HFF-Myc (cell line): ENCODE measurements around the gene CLCN5.

Experiments
- DNase-seq: peaks from one replicate; pipeline ENCODE4 v3.0.0-alpha.2; 2011; ENCODE audit warnings: low read depth; ENCODE audit errors: extremely low read depth
- H3K4me3 ChIP-seq: replicated peaks from 2 replicates; pipeline ENCODE4 v1.5.1; 2011; ENCODE audit warnings: low read depth, mild to moderate bottlenecking, control low read depth, low read length
- TF ChIP-seq, protein P1 (sequence below): IDR thresholded peaks from 2 replicates; pipeline ENCODE4 v1.5.1; 2012; ENCODE audit warnings: mild to moderate bottlenecking, low read depth, low read length, control low read depth; ENCODE audit errors: missing control alignments

CLCN5 gene

DNA sequence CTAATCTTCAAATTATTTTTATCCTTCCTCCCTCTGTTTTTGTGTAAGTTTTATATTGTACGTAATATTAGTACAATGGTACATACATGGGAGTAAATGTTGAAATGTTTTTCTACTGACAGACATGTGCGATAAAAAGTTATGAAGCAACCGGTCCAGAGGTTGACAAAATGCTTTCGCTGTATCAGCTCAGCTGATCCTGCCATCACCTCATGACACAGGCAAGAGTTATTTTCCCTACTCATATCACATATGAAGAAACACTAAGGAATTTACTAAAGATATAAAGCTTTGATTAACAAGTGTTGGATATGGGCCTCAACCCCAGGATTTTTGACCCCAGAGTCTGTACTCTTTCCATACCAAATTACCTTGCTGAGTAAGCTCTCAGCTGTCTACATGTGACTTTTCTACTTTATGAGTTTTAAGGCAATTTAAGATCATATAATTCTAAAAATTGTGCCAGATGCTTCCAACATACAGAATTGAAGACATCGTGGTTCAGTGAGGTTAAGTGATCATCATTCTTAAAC lies 50.0 kb downstream of the CLCN5 start:
- H3K4me3 ChIP-seq: no peak overlapping the region
- TF ChIP-seq, protein P1, sequence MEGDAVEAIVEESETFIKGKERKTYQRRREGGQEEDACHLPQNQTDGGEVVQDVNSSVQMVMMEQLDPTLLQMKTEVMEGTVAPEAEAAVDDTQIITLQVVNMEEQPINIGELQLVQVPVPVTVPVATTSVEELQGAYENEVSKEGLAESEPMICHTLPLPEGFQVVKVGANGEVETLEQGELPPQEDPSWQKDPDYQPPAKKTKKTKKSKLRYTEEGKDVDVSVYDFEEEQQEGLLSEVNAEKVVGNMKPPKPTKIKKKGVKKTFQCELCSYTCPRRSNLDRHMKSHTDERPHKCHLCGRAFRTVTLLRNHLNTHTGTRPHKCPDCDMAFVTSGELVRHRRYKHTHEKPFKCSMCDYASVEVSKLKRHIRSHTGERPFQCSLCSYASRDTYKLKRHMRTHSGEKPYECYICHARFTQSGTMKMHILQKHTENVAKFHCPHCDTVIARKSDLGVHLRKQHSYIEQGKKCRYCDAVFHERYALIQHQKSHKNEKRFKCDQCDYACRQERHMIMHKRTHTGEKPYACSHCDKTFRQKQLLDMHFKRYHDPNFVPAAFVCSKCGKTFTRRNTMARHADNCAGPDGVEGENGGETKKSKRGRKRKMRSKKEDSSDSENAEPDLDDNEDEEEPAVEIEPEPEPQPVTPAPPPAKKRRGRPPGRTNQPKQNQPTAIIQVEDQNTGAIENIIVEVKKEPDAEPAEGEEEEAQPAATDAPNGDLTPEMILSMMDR: no peak
- no peak for DNase-seq

DNA sequence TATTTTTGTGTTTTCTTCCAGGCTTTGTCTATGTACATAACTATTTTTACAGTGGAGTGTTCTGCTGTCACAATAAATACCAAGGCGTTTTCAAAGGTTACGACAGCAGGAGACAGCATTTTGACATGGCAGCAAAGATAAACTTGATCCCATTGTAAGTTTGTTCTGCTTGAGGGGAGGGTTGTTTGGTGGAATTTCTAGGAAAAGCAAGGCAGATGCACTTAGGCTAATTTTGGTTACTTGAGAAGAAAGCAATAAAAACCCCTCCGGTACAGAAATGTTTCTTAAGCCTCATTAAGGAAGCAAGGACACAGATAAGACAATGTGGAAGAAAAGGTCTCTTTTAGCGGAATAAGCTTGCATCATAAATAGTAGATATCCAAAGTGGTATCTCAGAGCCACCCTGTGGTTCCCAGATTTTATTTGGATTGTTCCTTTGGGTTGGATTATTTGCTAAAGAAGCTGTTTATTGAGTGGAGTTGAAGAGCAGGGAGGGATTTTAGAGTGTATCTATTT lies 54.3 kb downstream of the CLCN5 start:
- DNase-seq: no peak

DNA sequence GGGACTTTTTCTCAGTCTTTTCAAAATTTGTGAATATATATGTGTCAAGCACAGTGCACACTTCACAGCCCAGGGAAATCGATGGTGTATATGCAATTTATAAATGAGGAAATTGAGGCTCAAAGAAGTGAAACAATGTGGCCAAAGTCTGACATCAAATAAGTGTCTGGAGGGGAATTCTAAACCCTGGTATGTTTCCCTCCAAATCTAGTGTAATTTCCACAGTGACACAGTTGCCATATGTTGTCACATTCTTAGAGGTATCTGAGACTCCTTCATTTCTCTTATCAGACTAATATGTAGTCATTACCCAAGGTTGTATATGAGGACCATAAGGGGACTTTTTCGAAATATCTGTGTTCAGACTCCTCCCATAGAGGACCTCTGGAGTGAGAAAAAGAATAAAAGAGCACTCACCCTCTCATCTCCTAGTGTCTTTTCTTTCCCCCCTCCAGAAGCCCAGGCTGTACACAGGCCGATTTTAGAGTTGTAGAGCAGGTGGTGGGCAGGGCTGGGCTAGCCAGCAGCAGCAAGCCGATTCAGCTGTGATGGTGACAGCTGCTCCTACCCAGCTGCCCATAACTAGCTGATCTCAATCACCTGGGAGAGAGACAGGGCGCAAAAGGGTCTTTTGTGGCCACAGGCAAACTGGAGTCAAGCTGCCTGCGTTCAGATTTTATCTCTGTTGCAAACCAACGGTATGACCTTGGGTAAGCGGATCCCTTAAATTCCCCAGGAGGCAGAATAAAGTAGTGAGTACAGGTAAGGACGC lies 55.1 kb downstream of the CLCN5 start:
- no peak overlapping the region for H3K4me3 ChIP-seq
- DNase-seq: no peak
- TF ChIP-seq, protein P1: no peak

More for the DNA sequence above, 54.3 kb downstream of the CLCN5 start:
- H3K4me3 ChIP-seq: no peak overlapping the region
- TF ChIP-seq, protein P1: no peak

- H3K4me3 ChIP-seq: no peak overlapping the region
- DNase-seq: no peak
- TF ChIP-seq, protein P1: no peak
These were observed 55.8 kb downstream of the CLCN5 start for GRCh38 chrX:49978176-49978575.

DNA sequence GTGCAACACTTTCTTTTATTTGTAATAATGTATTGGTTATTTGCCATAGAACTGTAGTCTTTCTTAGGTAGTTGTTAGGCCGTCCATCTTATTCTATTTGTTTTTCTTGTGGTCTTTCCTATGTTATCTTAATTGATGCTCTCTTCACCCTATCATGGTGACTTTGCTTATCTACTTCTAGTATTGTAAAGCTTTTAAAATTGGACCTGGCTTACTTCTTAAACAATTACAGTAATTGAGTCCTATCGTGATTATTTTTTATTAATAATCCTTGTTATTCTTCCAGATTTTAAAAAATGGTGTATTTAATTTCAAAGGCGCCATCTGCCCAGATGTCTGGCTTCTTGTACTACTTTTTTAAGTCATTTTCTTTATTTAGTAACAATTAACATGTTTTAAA lies 63.7 kb downstream of the CLCN5 start:
- H3K4me3 ChIP-seq: no peak overlapping the region
- DNase-seq: no peak
- TF ChIP-seq, protein P1: no peak

- H3K4me3 ChIP-seq: no peak overlapping the region
- no peak for DNase-seq
- TF ChIP-seq, protein P1: no peak
These were observed 65.3 kb downstream of the CLCN5 start for GRCh38 chrX:49987651-49988050.

GRCh38 chrX:49988143-49988542 lies 65.7 kb downstream of the CLCN5 start:
- TF ChIP-seq, protein P1: no peak
- no peak overlapping the region for H3K4me3 ChIP-seq
- no peak for DNase-seq
